K562 (cell line): Measurements from ENCODE around the gene ZNF799. TPM values are rescaled to one million over a fixed set of nuclear protein-coding genes. Genes with fewer than 3 reads are reported as not detected.
"Not testable (repeated sequence)": the region's sequence is repeated elsewhere in the genome, so short reads cannot be mapped to it uniquely, and the experiment has no call there.

Experiments used
- ATAC-seq: fragments of 200-7000 bp; cut with Tn5 transposase; 3 replicates; pipeline ENCODE4 v1.9.1; 2020; ENCODE audit warnings: moderate library complexity
- BruUV-seq: library from RNA; stranded (reverse); fragments of 400-500 nt; replicated peaks from 2 replicates; lab custom pipeline; 2021; lab: Mats Ljungman, UMichigan
- CTCF ChIA-PET: fragments of 300-600 bp; formaldehyde crosslinking; extraction: SDS; loops from one replicate; lab custom pipeline; 2021; ENCODE audit warnings: low intra/inter-chr PET ratio; lab: Yijun Ruan, JAX
- POLR2A ChIA-PET: fragments of 300-600, 350-650 bp; sonication (Branson Sonifier 250); formaldehyde crosslinking; extraction: SDS; loops from one replicate; lab custom pipeline; 2021; ENCODE audit warnings: antibody characterized with exemption, inconsistent platforms; lab: Yijun Ruan, JAX
- DNase-seq, 4 experiments: peaks; one replicate each; pipeline versions ENCODE4 v3.0.0 to v3.0.0-alpha.2; 2011 to 2018; ENCODE audit warnings: low spot score in 3 of 4, mixed read lengths in 3 of 4; ENCODE audit errors: extremely low read depth in 1 of 4
- FAIRE-seq: peaks from 2 replicates; lab custom pipeline; 2011; peaks lifted over from hg19 to GRCh38; lab: Jason Lieb, UNC
- H2AFZ ChIP-seq: 2 replicates; pipeline ENCODE4 v1.6.0; 2011; ENCODE audit warnings: low read depth, low read length, control low read depth, inconsistent platforms
- H3K27ac ChIP-seq: fragments of 200-600 bp; 3 replicates; pipeline ENCODE4 v1.8.0; 2011; ENCODE audit warnings: low read depth, mild to moderate bottlenecking, control low read depth, inconsistent platforms, low read length, moderate library complexity, mixed read lengths; ENCODE audit errors: extremely low read depth
- H3K27me3 ChIP-seq, 2 experiments: fragments of 300-600 bp in 1 of 2; 2 replicates in 1 of 2; 3 replicates in 1 of 2; pipeline versions ENCODE4 v1.6.0 to v1.8.0; 2011; ENCODE audit warnings: inconsistent platforms in 2 of 2, low read length in 2 of 2, mild to moderate bottlenecking in 1 of 2, mixed read lengths in 1 of 2, moderate library complexity in 1 of 2; ENCODE audit not compliant: control insufficient read depth in 2 of 2, insufficient read depth in 2 of 2
- H3K36me3 ChIP-seq: fragments of 300-600 bp; 3 replicates; pipeline ENCODE4 v1.8.0; 2011; ENCODE audit warnings: mild to moderate bottlenecking, low read length, inconsistent platforms; ENCODE audit not compliant: control insufficient read depth, insufficient read depth
- H3K4me1 ChIP-seq, 2 experiments: fragments of 200-600 bp in 1 of 2; replicated peaks in 1 of 2; 2 replicates in 1 of 2; 3 replicates in 1 of 2; pipeline versions ENCODE4 v1.5.1 to v1.8.0; 2011; ENCODE audit warnings: inconsistent platforms in 2 of 2, low read length in 2 of 2, mild to moderate bottlenecking in 1 of 2, mixed read lengths in 1 of 2, moderate library complexity in 1 of 2; ENCODE audit not compliant: control insufficient read depth in 2 of 2, insufficient read depth in 2 of 2
- H3K4me2 ChIP-seq: 2 replicates; pipeline ENCODE4 v1.6.1; 2011; ENCODE audit warnings: low read length, control low read depth, inconsistent platforms, mixed read lengths; ENCODE audit not compliant: insufficient read depth
- H3K4me3 ChIP-seq: fragments of 200-600 bp; sonication (generic), shearing (Covaris generic); 2 replicates; pipeline ENCODE4 v1.5.1; 2016; ENCODE audit warnings: control low read depth, inconsistent platforms
- H3K79me2 ChIP-seq: fragments of 200-600 bp; 3 replicates; pipeline ENCODE4 v1.8.0; 2011; ENCODE audit warnings: low read length, inconsistent platforms; ENCODE audit not compliant: control insufficient read depth, insufficient read depth
- H3K9ac ChIP-seq, 2 experiments: 2 replicates each; pipeline versions ENCODE4 v1.6.0 to v1.6.1; 2011; ENCODE audit warnings: low read depth in 2 of 2, low read length in 2 of 2, control low read depth in 1 of 2, inconsistent platforms in 1 of 2, mild to moderate bottlenecking in 1 of 2, mixed read lengths in 1 of 2; ENCODE audit not compliant: insufficient read depth in 1 of 2
- H3K9me1 ChIP-seq: one replicate; pipeline ENCODE4 v1.6.0; 2011; ENCODE audit warnings: inconsistent platforms, mild to moderate bottlenecking, low read length, moderate library complexity; ENCODE audit not compliant: control insufficient read depth, insufficient read depth
- H3K9me3 ChIP-seq: replicated peaks from 2 replicates; pipeline ENCODE4 v1.5.1; 2011; ENCODE audit warnings: low read depth, low read length, inconsistent platforms; ENCODE audit not compliant: control insufficient read depth, insufficient read depth
- H4K20me1 ChIP-seq: replicated peaks from 2 replicates; pipeline ENCODE4 v1.6.1; 2011; ENCODE audit warnings: low read length, inconsistent platforms, mixed read lengths; ENCODE audit not compliant: control insufficient read depth, insufficient read depth
- C11orf30 ChIP-seq: fragments of 450-650 bp; IDR thresholded peaks from 2 replicates; pipeline ENCODE4 v1.6.1; 2016; ENCODE audit warnings: low read depth, mild to moderate bottlenecking
- CEBPZ ChIP-seq: fragments of 150-350 bp; IDR thresholded peaks from 2 replicates; pipeline ENCODE4 v1.6.1; 2014; ENCODE audit warnings: low read depth, mild to moderate bottlenecking, low read length, borderline replicate concordance
- POLR2G ChIP-seq: fragments of 200-400 bp; formaldehyde crosslinking; IDR thresholded peaks from 2 replicates; pipeline ENCODE4 v1.6.1; 2017; ENCODE audit warnings: low read depth, mild to moderate bottlenecking, antibody characterized with exemption, low read length, moderate library complexity
- ZNF316 ChIP-seq: fragments of 450-650 bp; IDR thresholded peaks from 2 replicates; pipeline ENCODE4 v1.6.1; 2016
- WGBS: fragments of 100-300 bp; shearing (Covaris generic); methylation state at CpG from one replicate; pipeline ENCODE4 v1.1.6; 2016; ENCODE audit warnings: low coverage, mixed read lengths; ENCODE audit not compliant: insufficient coverage; ENCODE audit errors: missing lambda C conversion rate; 5-methylcytosine and 5-hydroxymethylcytosine counted together
- in situ Hi-C: fragments of 300-500 bp; cut with MboI; formaldehyde crosslinking; loops from 4 replicates; pipeline ENCODE4 v1.15.0; 2018; ENCODE audit warnings: inconsistent platforms, mixed read lengths
- intact Hi-C: fragments of 100-400 bp; cut with micrococcal nuclease; formaldehyde crosslinking; loops from 2 replicates; pipeline ENCODE4 v1.14.2; 2022
- polyA plus RNA-seq, 8 experiments: library from polyadenylated mRNA; depleted of rRNA in 4 of 8; stranded (reverse) in 5 of 8; unstranded in 3 of 8; fragments of >200 nt; fragmentation: Nextera tagmentation in 2 of 8; fragmentation: Illumina TruSeq in 1 of 8; extraction: Ambion mirVana in 2 of 8; extraction: Trizol in 1 of 8; gene quantifications; 2 replicates each; pipeline versions ENCODE4 v1.2.1 to v1.2.3, GENCODE V29; 2011 to 2014; ENCODE audit warnings: inconsistent platforms in 1 of 8, missing spikeins in 1 of 8
- total RNA-seq, 7 experiments: library from RNA; depleted of rRNA in 6 of 7; stranded (reverse); fragments of >200 nt in 6 of 7; fragmentation: Illumina TruSeq in 2 of 7; extraction: Trizol in 2 of 7; gene quantifications; 2 replicates each; pipeline versions ENCODE4 v1.2.1 to v1.2.3, GENCODE V29; 2011 to 2021; ENCODE audit warnings: low replicate concordance in 1 of 7

The ZNF799 gene
- total and polyA plus RNA-seq, 9 of the 15 experiments (the other 6 are each of a cell fraction or from before 2014, with no cell fraction given) = 0.63 to 5.5 (median 2.9) TPM

- peaks cover 3 to 16% of the 10 kb centered on the region in 2 experiments; a peak in 4 of 5 replicates for H3K4me1 ChIP-seq
- POLR2A ChIA-PET = interaction anchor here (1.3 kb wide), 1 partner anchor 12 kb away, joined by 3 read pairs; no protein-coding TSS in a partner anchor
- H2AFZ ChIP-seq, FAIRE-seq, H3K9ac ChIP-seq, H3K9me3 ChIP-seq, intact Hi-C loops, H3K36me3 ChIP-seq, H3K4me3 ChIP-seq, DNase-seq: not testable (repeated sequence)
- TF ChIP-seq POLR2G = peak; percentile 47; the same call in 1 of the 2 replicates
- TF ChIP-seq, all 486 proteins: peak for 1; not testable (repeated sequence) for 485
- H3K9me1 ChIP-seq, H4K20me1 ChIP-seq, CTCF ChIA-PET, H3K4me2 ChIP-seq, in situ Hi-C loops, H3K27me3 ChIP-seq, H3K27ac ChIP-seq, BruUV-seq, ATAC-seq, H3K79me2 ChIP-seq: not testable (repeated sequence)
- 84% methylated on average over 5 of the region's 30 CpGs for WGBS
Measured at GRCh38 chr19:12362236-12362635, 38.8 kb downstream of the ZNF799 start.

GRCh38 chr19:12353375-12353774 lies 47.7 kb downstream of the ZNF799 start:
- DNase-seq (no peak), FAIRE-seq (no peak), ATAC-seq (no peak)
- Histone ChIP-seq H3K4me2 (no peak overlapping the region), H3K27me3 (no peaks in the 10 kb centered on the region), H3K9ac (no peak overlapping the region), H3K4me1 (no peaks in the 10 kb centered on the region), H3K9me3 (peaks cover 26% of the 10 kb centered on the region), H2AFZ (no peak overlapping the region), H3K36me3 (peaks cover 21% of the 10 kb centered on the region), H3K79me2 (no peaks in the 10 kb centered on the region; the same call in 2 of the 3 replicates), H3K27ac (no peak overlapping the region), H3K4me3 (no peak overlapping the region), H3K9me1 (no peaks in the 10 kb centered on the region), H4K20me1 (no peaks in the 10 kb centered on the region)
- WGBS = 44% methylated on average over 4 of the region's 4 CpGs
- in situ Hi-C loops = no loop called here
- no TSS peak for BruUV-seq
- ChIA-PET CTCF (no interaction called here), POLR2A (interaction anchor here (1.9 kb wide), 1 partner anchor 12 kb away, joined by 7 read pairs; the partner anchor contains the start of gene ZNF442)
- intact Hi-C loops = no loop called here
- peak; percentile 25; the same call in 1 of the 2 replicates for TF ChIP-seq C11orf30
- TF ChIP-seq ZNF316 = peak; percentile 39; the same call in 1 of the 2 replicates
- no peak for TF ChIP-seq CEBPZ
